ENCODE results near the gene ATXN1.

ATXN1 gene

GRCh38 chr6:16572317-16572716 is 188.9 kb downstream of the ATXN1 start:
- no peak for TF ChIP-seq CTCF (IDR thresholded peaks at IDR 0.05; ENCODE audit: borderline replicate concordance, insufficient read depth, low read depth, low read length)
- no peak overlapping the region for H3K4me3 ChIP-seq (ENCODE audit: low read depth, low read length)

- no peak for TF ChIP-seq CTCF (IDR thresholded peaks at IDR 0.05; ENCODE audit: borderline replicate concordance, insufficient read depth, low read depth, low read length)
- no peak overlapping the region for H3K4me3 ChIP-seq (ENCODE audit: low read depth, low read length)
Measured at GRCh38 chr6:16570946-16571345, 190.3 kb downstream of the ATXN1 start.

GRCh38 chr6:16570221-16570553 is 191.1 kb downstream of the ATXN1 start:
- H3K4me3 ChIP-seq (ENCODE audit: low read depth, low read length) = no peak overlapping the region
- no peak for TF ChIP-seq CTCF (IDR thresholded peaks at IDR 0.05; ENCODE audit: borderline replicate concordance, insufficient read depth, low read depth, low read length)

GRCh38 chr6:16568128-16568527 is 193.1 kb downstream of the ATXN1 start:
- no peak overlapping the region for H3K4me3 ChIP-seq (ENCODE audit: low read depth, low read length)
- TF ChIP-seq CTCF (IDR thresholded peaks at IDR 0.05; ENCODE audit: borderline replicate concordance, insufficient read depth, low read depth, low read length) = no peak

- no peak for TF ChIP-seq CTCF (IDR thresholded peaks at IDR 0.05; ENCODE audit: borderline replicate concordance, insufficient read depth, low read depth, low read length)
- H3K4me3 ChIP-seq (ENCODE audit: low read depth, low read length) = no peak overlapping the region
Measured at GRCh38 chr6:16567071-16567470, 194.2 kb downstream of the ATXN1 start.

- TF ChIP-seq CTCF (IDR thresholded peaks at IDR 0.05; ENCODE audit: borderline replicate concordance, insufficient read depth, low read depth, low read length) = no peak
Measured at GRCh38 chr6:16564436-16564835, 196.8 kb downstream of the ATXN1 start.

GRCh38 chr6:16563628-16564240 is 197.5 kb downstream of the ATXN1 start:
- TF ChIP-seq CTCF (IDR thresholded peaks at IDR 0.05; ENCODE audit: borderline replicate concordance, insufficient read depth, low read depth, low read length) = no peak
- H3K4me3 ChIP-seq (ENCODE audit: low read depth, low read length) = no peak overlapping the region

More at GRCh38 chr6:16564436-16564835, 196.8 kb downstream of the ATXN1 start:
- H3K4me3 ChIP-seq (ENCODE audit: low read depth, low read length) = no peak overlapping the region

Measured in GM12875 (cell line).